ENCODE measurements around the gene CWC27.

Gene CWC27

GRCh38 chr5:64768358-64769312 lies at the start of gene CWC27, which contains the start of gene SREK1IP1:
CWC27 (plus strand) TSS chr5:64768930; CDS start chr5:64769147, 217 bp downstream.
SREK1IP1 (minus strand) TSS chr5:64768691; CDS start chr5:64768517, 174 bp downstream.
- H3K9ac ChIP-seq (ENCODE audit: low read length) = peak within 1 kb of the TSS; percentile 89
- peak within 1 kb of the TSS; percentile 65 for H3K27ac ChIP-seq (ENCODE audit: low read depth, low read length, poor library complexity, severe bottlenecking)
- no peaks in the 10 kb centered on the region for H3K27me3 ChIP-seq (ENCODE audit: insufficient read depth, low read length)
- no peaks in the 10 kb centered on the region for H3K9me3 ChIP-seq (ENCODE audit: low read length)
- no peaks in the 10 kb centered on the region for H4K20me1 ChIP-seq (ENCODE audit: insufficient read depth, low read length)
- H3K4me2 ChIP-seq (ENCODE audit: low read length) = peak within 1 kb of the TSS; percentile 97
- H3K4me1 ChIP-seq (ENCODE audit: insufficient read depth, low read length, severe bottlenecking) = peaks cover 40% of the 10 kb centered on the region
- peak within 1 kb of the TSS; percentile 97 for H2AFZ ChIP-seq (ENCODE audit: low read length)
- H3K9me2 ChIP-seq (ENCODE audit: low read depth, low read length) = no peaks in the 10 kb centered on the region
- H3K4me3 ChIP-seq (ENCODE audit: low read depth, low read length, poor library complexity, severe bottlenecking) = peak within 1 kb of the TSS; percentile 96
- TF ChIP-seq EZH2 (IDR thresholded peaks at IDR 0.05; ENCODE audit: borderline replicate concordance, low read length) = no peak
- TF ChIP-seq CTCF (IDR thresholded peaks at IDR 0.05; ENCODE audit: low read length) = no peak
- H3K79me2 ChIP-seq (ENCODE audit: insufficient read depth, low read length) = peaks cover 47% of the 10 kb centered on the region
- peaks cover 22% of the 10 kb centered on the region; the same call in 1 of the 2 replicates for H3K36me3 ChIP-seq (ENCODE audit: insufficient read depth, low read length)
- H3F3A ChIP-seq (ENCODE audit: insufficient read depth, low read length) = no peaks in the 10 kb centered on the region

GRCh38 chr5:64722588-64722987 lies 46.1 kb upstream of the CWC27 start:
- H3K27ac ChIP-seq (ENCODE audit: low read depth, low read length, poor library complexity, severe bottlenecking) = no peak overlapping the region
- no peak overlapping the region for H3K9ac ChIP-seq (ENCODE audit: low read length)
- H3K27me3 ChIP-seq (ENCODE audit: insufficient read depth, low read length) = no peaks in the 10 kb centered on the region
- no peak overlapping the region for H3K4me2 ChIP-seq (ENCODE audit: low read length)
- H3K79me2 ChIP-seq (ENCODE audit: insufficient read depth, low read length) = no peaks in the 10 kb centered on the region
- H3F3A ChIP-seq (ENCODE audit: insufficient read depth, low read length) = 0 out of 2 replicates have a peak, but pooled peaks cover 3% of the 10 kb centered on the region
- H3K9me3 ChIP-seq (ENCODE audit: low read length) = no peaks in the 10 kb centered on the region
- TF ChIP-seq CTCF (IDR thresholded peaks at IDR 0.05; ENCODE audit: low read length) (no peak), EZH2 (IDR thresholded peaks at IDR 0.05; ENCODE audit: borderline replicate concordance, low read length) (no peak)
- no peak overlapping the region for H3K4me3 ChIP-seq (ENCODE audit: low read depth, low read length, poor library complexity, severe bottlenecking)
- H2AFZ ChIP-seq (ENCODE audit: low read length) = no peak overlapping the region
- no peaks in the 10 kb centered on the region for H4K20me1 ChIP-seq (ENCODE audit: insufficient read depth, low read length)
- H3K4me1 ChIP-seq (ENCODE audit: insufficient read depth, low read length, severe bottlenecking) = no peaks in the 10 kb centered on the region
- no peaks in the 10 kb centered on the region for H3K9me2 ChIP-seq (ENCODE audit: low read depth, low read length)
- H3K36me3 ChIP-seq (ENCODE audit: insufficient read depth, low read length) = peaks cover 21% of the 10 kb centered on the region

- no peaks in the 10 kb centered on the region for H3K79me2 ChIP-seq (ENCODE audit: insufficient read depth, low read length)
- H3K4me3 ChIP-seq (ENCODE audit: low read depth, low read length, poor library complexity, severe bottlenecking) = no peak overlapping the region
- H3K27ac ChIP-seq (ENCODE audit: low read depth, low read length, poor library complexity, severe bottlenecking) = no peak overlapping the region
- H3K4me2 ChIP-seq (ENCODE audit: low read length) = no peak overlapping the region
- H2AFZ ChIP-seq (ENCODE audit: low read length) = no peak overlapping the region
- H3K27me3 ChIP-seq (ENCODE audit: insufficient read depth, low read length) = no peaks in the 10 kb centered on the region
- H3K36me3 ChIP-seq (ENCODE audit: insufficient read depth, low read length) = peaks cover 32% of the 10 kb centered on the region
- no peaks in the 10 kb centered on the region for H4K20me1 ChIP-seq (ENCODE audit: insufficient read depth, low read length)
- no peaks in the 10 kb centered on the region for H3K9me2 ChIP-seq (ENCODE audit: low read depth, low read length)
- H3K9ac ChIP-seq (ENCODE audit: low read length) = no peak overlapping the region
- TF ChIP-seq CTCF (IDR thresholded peaks at IDR 0.05; ENCODE audit: low read length) = no peak
- 0 out of 2 replicates have a peak, but pooled peaks cover 3% of the 10 kb centered on the region for H3F3A ChIP-seq (ENCODE audit: insufficient read depth, low read length)
- H3K4me1 ChIP-seq (ENCODE audit: insufficient read depth, low read length, severe bottlenecking) = no peaks in the 10 kb centered on the region
- no peaks in the 10 kb centered on the region for H3K9me3 ChIP-seq (ENCODE audit: low read length)
These were observed 41.6 kb upstream of the CWC27 start for GRCh38 chr5:64727150-64727549.
